22Rv1 (cell line): ENCODE results near the gene MORC2.

Experiments used
- H3K27ac ChIP-seq: fragments of 450-650 bp; 2 replicates; pipeline ENCODE4 v1.5.1; 2017
- ZFX ChIP-seq: fragments of 450-650 bp; IDR thresholded peaks from 2 replicates; pipeline ENCODE4 v1.6.1; 2017; ENCODE audit warnings: antibody characterized with exemption, borderline replicate concordance
- TF ChIP-seq, protein P1 (sequence below): fragments of 450-650 bp; IDR thresholded peaks from 2 replicates; pipeline ENCODE4 v1.5.1; 2017; ENCODE audit warnings: mild to moderate bottlenecking

MORC2 gene

DNA sequence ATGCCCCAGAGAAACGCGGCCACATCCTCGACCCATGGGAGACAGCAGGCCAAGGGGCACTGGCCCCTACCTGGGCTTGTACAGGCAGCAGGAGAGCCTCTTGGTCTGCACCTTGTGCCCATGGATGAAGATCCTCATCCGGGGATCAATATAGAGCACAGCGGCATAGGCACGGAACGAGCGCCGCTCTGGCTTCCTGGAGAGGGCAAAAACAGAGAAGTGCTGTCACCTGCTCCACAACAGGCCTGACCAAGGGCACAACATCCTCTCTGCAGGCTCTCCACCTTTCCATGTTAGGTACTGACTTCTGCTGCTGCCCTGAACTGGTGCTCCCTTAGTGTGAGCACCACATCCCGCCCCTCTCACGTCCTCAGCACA, 27.2 kb downstream of the MORC2 start:
- H3K27ac ChIP-seq, result no peak overlapping the region
- TF ChIP-seq ZFX, result no peak
- TF ChIP-seq, protein P1, sequence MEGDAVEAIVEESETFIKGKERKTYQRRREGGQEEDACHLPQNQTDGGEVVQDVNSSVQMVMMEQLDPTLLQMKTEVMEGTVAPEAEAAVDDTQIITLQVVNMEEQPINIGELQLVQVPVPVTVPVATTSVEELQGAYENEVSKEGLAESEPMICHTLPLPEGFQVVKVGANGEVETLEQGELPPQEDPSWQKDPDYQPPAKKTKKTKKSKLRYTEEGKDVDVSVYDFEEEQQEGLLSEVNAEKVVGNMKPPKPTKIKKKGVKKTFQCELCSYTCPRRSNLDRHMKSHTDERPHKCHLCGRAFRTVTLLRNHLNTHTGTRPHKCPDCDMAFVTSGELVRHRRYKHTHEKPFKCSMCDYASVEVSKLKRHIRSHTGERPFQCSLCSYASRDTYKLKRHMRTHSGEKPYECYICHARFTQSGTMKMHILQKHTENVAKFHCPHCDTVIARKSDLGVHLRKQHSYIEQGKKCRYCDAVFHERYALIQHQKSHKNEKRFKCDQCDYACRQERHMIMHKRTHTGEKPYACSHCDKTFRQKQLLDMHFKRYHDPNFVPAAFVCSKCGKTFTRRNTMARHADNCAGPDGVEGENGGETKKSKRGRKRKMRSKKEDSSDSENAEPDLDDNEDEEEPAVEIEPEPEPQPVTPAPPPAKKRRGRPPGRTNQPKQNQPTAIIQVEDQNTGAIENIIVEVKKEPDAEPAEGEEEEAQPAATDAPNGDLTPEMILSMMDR, result no peak

DNA sequence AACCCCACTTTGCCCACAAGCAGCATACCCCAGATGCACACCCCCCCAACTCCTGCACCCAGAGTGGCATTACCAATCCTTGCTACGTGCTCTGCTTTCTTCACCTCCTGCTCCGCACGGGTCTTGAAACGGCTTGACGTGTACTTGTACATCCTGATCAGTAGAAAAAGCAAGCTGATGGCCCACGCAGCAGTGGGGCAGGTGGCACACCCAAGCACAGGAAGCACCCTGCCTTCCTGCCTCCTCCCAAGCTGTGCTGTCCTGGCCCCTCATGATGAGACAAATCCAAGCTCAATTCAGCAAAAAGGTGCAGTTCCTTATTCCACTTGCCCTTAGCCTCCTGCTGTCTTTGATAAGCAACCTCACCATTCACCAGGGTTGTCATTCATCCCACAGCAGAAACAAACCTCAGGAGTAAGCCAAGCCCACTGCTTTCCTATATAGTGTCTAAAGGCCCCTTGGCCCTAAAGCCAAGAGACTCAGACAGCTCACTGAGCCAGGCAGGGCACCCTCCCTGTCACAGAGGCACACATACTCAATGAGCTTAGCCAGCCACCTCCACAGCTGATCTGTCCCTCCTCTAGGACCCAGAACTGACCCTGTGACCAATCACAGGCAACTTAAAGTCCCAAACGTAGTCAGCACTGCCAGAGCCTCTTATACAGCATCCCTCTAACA, 27.8 kb downstream of the MORC2 start:
- TF ChIP-seq, protein P1, result no peak
- TF ChIP-seq ZFX, result no peak
- H3K27ac ChIP-seq, result no peak overlapping the region

DNA sequence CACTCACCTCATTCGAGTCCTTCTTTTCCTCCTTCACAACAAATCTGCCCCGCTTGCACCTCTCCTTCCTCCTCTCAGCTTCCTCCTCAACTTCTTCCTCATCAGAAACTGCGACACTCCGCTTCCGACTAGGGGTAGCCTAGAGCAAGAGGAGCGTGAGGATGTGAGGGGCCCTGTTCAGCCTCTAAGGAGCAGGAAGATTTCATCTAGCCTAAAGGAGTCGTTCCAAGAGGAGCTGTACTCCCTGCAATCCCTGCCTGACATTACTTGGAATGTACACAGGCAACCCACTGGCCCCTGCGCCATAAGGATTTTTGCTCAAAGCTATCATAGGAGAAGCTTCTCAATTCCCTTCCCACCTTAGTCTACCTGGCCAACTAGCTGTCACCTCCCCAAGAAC, 34.5 kb downstream of the MORC2 start:
- H3K27ac ChIP-seq, result no peak overlapping the region
- no peak for TF ChIP-seq ZFX
- TF ChIP-seq, protein P1, result no peak

DNA sequence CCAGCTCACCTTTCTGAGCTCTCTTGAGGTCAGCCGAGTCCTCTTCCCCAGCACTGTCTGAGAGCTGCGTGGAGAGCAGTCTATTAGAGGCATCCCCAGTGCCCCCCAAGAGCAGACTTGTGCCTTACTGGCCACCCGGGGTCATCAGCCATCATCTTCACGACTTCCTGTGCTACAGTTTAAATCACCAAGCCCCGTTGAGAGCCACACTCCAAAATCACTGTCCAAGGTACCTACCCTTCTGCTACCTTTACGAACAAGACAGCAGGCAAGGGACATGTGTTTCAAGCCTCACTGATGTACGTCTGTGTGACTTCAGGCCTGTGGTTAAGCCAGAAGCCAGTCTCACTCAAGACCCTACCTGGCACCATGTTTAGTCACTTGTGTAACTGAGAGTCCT, 35.1 kb downstream of the MORC2 start:
- TF ChIP-seq, protein P1, result no peak
- TF ChIP-seq ZFX, result no peak
- no peak overlapping the region for H3K27ac ChIP-seq

DNA sequence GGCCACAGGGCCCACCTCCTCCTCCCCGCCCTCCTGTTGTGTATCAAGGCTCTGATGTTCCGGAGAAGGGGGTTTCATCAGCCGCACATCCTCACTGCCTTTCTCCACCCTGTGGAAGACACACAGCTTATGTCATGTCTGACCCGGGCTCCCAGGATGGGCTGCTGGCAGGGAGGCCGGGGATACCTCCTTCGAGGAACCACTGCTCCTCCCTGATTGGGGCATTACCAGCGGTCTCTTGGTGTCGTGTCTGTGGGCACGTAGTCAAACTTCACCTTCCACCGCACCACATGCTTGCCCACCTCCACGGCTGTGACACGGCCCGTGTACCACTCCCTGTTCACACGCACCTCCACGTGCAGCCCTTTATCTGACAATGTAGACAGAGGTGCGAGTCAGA, 35.9 kb downstream of the MORC2 start:
- no peak overlapping the region for H3K27ac ChIP-seq
- TF ChIP-seq ZFX, result no peak
- TF ChIP-seq, protein P1, result no peak

DNA sequence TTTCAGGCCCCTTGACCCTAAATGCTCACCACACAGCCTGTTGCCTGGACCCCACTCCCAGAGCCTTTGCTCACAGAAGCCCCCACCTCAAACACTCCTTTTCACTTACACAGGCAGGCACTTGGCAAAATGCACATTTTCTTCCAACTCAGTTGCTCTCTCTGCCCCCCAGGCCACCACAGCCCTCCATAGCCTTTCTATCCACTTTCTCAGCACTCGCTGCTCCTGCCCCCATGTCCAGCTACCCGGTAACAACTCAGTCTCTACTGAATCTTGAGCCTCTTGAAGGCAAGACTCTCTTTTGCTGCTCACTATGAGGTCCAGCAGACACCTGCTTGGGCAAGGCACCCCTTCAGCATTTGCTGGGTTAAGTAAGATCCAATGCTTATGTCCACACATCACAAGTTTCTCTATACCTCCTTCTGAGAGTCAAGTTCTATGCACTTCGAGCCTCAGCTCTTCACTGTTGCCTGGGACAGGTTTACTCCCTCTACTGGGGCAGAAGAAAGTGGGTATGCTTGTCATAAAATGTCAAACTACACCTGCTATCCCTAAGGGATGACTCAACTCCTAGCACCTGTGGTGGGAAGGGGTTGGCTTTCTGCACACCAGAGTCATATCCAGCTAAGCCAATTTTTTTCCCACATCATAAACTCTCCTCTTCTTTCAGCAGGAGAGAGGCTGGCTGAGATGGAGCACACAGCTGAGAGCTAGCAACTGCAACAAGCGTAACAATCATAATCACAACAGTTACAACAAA, 36.9 kb downstream of the MORC2 start:
- TF ChIP-seq ZFX, result no peak
- TF ChIP-seq, protein P1, result no peak

DNA sequence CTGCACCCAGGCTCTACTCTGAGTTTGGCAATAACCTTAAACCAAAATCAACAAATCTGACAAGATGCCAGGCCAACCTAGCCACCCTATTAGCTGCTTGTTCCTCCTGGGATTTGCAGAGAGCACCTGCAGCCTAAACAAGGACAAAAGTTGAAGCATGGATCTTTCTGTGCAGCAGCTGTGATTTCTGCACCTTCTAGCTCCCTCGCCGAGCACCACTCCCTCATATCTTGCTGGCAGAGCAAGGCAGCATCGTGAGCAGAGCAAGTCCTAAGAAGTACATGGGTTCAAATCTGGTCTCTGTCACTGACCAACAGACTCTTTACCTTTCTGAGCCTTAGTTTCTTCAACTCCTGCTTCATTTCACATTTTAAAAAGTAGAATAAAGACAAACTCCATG, 38.3 kb downstream of the MORC2 start:
- TF ChIP-seq, protein P1, result no peak
- no peak for TF ChIP-seq ZFX
- H3K27ac ChIP-seq, result no peak overlapping the region

More for the DNA sequence above, 36.9 kb downstream of the MORC2 start:
- H3K27ac ChIP-seq, result no peak overlapping the region
